GM18498 (cell line): ENCODE data around the gene INTS12.

Experiments
- ATAC-seq: cut with Tn5 transposase; IDR thresholded peaks from one replicate; pipeline ENCODE4 v1.9.1; 2021; ENCODE audit warnings: mild to moderate bottlenecking, moderate library complexity; ENCODE audit not compliant: unreplicated experiment

The INTS12 gene

GRCh38 chr4:105633241-105633640 lies 75.2 kb downstream of the INTS12 start:
- no peak for ATAC-seq
